Measurements from ENCODE around the gene VSIG10. TPM values are rescaled to one million over a fixed set of nuclear protein-coding genes. Genes with fewer than 3 reads are reported as not detected.

Gene VSIG10
- total and polyA plus RNA-seq, 2 of the 13 experiments (the other 11 are each of a cell fraction or from before 2014, with no cell fraction given): 25.6 to 42.5 TPM

DNA sequence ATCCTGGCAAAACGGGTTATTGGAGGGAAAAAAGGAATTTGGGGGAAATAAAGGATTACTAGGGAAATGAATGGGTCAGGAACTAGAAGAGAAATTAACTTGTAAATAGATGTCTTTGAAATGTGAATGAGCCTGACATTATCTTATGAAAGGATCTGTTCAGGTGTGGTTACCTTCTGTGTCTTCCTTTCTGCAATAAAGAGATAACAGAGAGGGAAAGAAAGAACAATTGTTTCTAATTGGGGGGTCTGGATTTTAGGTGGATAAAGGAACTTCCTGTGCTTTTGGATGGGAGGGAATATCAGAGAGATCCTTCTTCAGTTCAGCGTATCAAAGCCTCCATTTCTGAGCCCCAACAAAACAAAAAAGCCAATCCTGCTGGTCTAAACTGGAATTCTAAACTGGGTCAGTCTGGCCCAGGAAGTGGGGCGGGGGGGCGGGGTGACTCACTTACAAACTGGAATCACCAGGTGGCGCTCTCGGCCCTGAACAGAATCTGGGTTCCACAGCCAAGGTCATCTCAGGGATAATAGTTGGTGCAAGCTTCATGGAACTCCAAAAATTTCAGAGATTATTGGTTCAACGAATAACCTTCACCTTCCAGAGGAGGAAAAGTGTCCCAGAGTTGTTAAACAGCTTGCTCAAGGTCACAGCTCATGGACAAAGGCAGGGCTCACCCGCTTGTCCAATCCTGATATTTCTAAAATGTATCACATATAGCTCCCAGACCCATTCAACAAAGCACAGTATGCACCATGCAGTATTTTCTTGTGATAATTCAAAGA is 17.0 kb upstream of the VSIG10 start (continued):
- TF ChIP-seq, protein P1, sequence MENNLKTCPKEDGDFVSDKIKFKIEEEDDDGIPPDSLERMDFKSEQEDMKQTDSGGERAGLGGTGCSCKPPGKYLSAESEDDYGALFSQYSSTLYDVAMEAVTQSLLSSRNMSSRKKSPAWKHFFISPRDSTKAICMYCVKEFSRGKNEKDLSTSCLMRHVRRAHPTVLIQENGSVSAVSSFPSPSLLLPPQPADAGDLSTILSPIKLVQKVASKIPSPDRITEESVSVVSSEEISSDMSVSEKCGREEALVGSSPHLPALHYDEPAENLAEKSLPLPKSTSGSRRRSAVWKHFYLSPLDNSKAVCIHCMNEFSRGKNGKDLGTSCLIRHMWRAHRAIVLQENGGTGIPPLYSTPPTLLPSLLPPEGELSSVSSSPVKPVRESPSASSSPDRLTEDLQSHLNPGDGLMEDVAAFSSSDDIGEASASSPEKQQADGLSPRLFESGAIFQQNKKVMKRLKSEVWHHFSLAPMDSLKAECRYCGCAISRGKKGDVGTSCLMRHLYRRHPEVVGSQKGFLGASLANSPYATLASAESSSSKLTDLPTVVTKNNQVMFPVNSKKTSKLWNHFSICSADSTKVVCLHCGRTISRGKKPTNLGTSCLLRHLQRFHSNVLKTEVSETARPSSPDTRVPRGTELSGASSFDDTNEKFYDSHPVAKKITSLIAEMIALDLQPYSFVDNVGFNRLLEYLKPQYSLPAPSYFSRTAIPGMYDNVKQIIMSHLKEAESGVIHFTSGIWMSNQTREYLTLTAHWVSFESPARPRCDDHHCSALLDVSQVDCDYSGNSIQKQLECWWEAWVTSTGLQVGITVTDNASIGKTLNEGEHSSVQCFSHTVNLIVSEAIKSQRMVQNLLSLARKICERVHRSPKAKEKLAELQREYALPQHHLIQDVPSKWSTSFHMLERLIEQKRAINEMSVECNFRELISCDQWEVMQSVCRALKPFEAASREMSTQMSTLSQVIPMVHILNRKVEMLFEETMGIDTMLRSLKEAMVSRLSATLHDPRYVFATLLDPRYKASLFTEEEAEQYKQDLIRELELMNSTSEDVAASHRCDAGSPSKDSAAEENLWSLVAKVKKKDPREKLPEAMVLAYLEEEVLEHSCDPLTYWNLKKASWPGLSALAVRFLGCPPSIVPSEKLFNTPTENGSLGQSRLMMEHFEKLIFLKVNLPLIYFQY (CRISPR knock-in tag; IDR thresholded peaks at IDR 0.05; ENCODE audit: borderline replicate concordance): 0 out of 2 replicates have a peak, but pooled peaks have one; percentile 44
- TF ChIP-seq FOSL2 (CRISPR knock-in tag; IDR thresholded peaks at IDR 0.05): peak; percentile 79
- TF ChIP-seq GATA4 (IDR thresholded peaks at IDR 0.05; ENCODE audit: borderline replicate concordance, low read depth): no peak
- peak; percentile 30; the same call in 1 of the 2 replicates for TF ChIP-seq ERF (CRISPR knock-in tag; IDR thresholded peaks at IDR 0.05)
- no peak for TF ChIP-seq MAFK (conservative IDR thresholded peaks at IDR 0.05 in 1 of 2, IDR thresholded peaks at IDR 0.05 in 1 of 2; ENCODE audit: low read length in 2 of 2)
- no peak for TF ChIP-seq ZNF530 (CRISPR knock-in tag; IDR thresholded peaks at IDR 0.05; ENCODE audit: low read depth)
- TF ChIP-seq, protein P2, sequence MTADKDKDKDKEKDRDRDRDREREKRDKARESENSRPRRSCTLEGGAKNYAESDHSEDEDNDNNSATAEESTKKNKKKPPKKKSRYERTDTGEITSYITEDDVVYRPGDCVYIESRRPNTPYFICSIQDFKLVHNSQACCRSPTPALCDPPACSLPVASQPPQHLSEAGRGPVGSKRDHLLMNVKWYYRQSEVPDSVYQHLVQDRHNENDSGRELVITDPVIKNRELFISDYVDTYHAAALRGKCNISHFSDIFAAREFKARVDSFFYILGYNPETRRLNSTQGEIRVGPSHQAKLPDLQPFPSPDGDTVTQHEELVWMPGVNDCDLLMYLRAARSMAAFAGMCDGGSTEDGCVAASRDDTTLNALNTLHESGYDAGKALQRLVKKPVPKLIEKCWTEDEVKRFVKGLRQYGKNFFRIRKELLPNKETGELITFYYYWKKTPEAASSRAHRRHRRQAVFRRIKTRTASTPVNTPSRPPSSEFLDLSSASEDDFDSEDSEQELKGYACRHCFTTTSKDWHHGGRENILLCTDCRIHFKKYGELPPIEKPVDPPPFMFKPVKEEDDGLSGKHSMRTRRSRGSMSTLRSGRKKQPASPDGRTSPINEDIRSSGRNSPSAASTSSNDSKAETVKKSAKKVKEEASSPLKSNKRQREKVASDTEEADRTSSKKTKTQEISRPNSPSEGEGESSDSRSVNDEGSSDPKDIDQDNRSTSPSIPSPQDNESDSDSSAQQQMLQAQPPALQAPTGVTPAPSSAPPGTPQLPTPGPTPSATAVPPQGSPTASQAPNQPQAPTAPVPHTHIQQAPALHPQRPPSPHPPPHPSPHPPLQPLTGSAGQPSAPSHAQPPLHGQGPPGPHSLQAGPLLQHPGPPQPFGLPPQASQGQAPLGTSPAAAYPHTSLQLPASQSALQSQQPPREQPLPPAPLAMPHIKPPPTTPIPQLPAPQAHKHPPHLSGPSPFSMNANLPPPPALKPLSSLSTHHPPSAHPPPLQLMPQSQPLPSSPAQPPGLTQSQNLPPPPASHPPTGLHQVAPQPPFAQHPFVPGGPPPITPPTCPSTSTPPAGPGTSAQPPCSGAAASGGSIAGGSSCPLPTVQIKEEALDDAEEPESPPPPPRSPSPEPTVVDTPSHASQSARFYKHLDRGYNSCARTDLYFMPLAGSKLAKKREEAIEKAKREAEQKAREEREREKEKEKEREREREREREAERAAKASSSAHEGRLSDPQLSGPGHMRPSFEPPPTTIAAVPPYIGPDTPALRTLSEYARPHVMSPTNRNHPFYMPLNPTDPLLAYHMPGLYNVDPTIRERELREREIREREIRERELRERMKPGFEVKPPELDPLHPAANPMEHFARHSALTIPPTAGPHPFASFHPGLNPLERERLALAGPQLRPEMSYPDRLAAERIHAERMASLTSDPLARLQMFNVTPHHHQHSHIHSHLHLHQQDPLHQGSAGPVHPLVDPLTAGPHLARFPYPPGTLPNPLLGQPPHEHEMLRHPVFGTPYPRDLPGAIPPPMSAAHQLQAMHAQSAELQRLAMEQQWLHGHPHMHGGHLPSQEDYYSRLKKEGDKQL (CRISPR knock-in tag; IDR thresholded peaks at IDR 0.05; ENCODE audit: low read depth): 0 out of 2 replicates have a peak, but pooled peaks have one; percentile 36
- TF ChIP-seq CTCF (CRISPR knock-in tag; IDR thresholded peaks at IDR 0.05): peak; percentile 73
- peak; percentile 88 for TF ChIP-seq BCL6 (CRISPR knock-in tag; IDR thresholded peaks at IDR 0.05)
- no peak for TF ChIP-seq TFE3 (CRISPR knock-in tag; IDR thresholded peaks at IDR 0.05)
- no peak for TF ChIP-seq PRPF4 (IDR thresholded peaks at IDR 0.05; ENCODE audit: low read depth, low read length, poor library complexity, severe bottlenecking)
- TF ChIP-seq ASH2L (IDR thresholded peaks at IDR 0.05; ENCODE audit: insufficient read length, low read depth, low read length): peak; percentile 58
- TF ChIP-seq ZNF224 (CRISPR knock-in tag; IDR thresholded peaks at IDR 0.05): no peak
- peak; percentile 62; the same call in 1 of the 2 replicates for TF ChIP-seq SMC3 (IDR thresholded peaks at IDR 0.05; ENCODE audit: low read length)
- peak; percentile 71 for TF ChIP-seq GATAD2A (CRISPR knock-in tag; IDR thresholded peaks at IDR 0.05)
- TF ChIP-seq RARA (CRISPR knock-in tag; IDR thresholded peaks at IDR 0.05): peak; percentile 83
